Loucy (cell line): Measurements from ENCODE around the gene TNRC6C.
"Not testable (repeated sequence)": the region's sequence is repeated elsewhere in the genome, so short reads cannot be mapped to it uniquely, and the experiment has no call there.

ENCODE experiments used
- H2AFZ ChIP-seq: fragments of 200-600 bp; sonication (generic); 2 replicates; pipeline ENCODE4 v1.6.0; 2016; ENCODE audit warnings: antibody characterized with exemption, mild to moderate bottlenecking, low read length, moderate library complexity
- H3F3A ChIP-seq: fragments of 200-600 bp; 2 replicates; pipeline ENCODE4 v1.6.0; 2016; ENCODE audit warnings: antibody characterized with exemption, low read depth, mild to moderate bottlenecking
- H3K27me3 ChIP-seq: fragments of 200-600 bp; sonication (generic); 2 replicates; pipeline ENCODE4 v1.6.1; 2014; ENCODE audit warnings: low read length, mild to moderate bottlenecking; ENCODE audit not compliant: insufficient read depth, poor library complexity, severe bottlenecking
- H3K36me3 ChIP-seq: fragments of 200-600 bp; sonication (generic); 2 replicates; pipeline ENCODE4 v1.6.1; 2016; ENCODE audit warnings: low read length; ENCODE audit not compliant: insufficient read depth
- H3K4me1 ChIP-seq: fragments of 200-600 bp; sonication (generic); 2 replicates; pipeline ENCODE4 v1.5.1; 2014; ENCODE audit warnings: low read length, mild to moderate bottlenecking; ENCODE audit not compliant: insufficient read depth, poor library complexity, severe bottlenecking
- H3K4me2 ChIP-seq: fragments of 200-600 bp; sonication (generic); 2 replicates; pipeline ENCODE4 v1.6.0; 2014; ENCODE audit warnings: antibody characterized with exemption, low read length, low read depth, mild to moderate bottlenecking; ENCODE audit not compliant: poor library complexity, severe bottlenecking
- H3K4me3 ChIP-seq: fragments of 200-600 bp; sonication (generic); 2 replicates; pipeline ENCODE4 v1.5.1; 2014; ENCODE audit warnings: low read length, mild to moderate bottlenecking, mixed read lengths; ENCODE audit not compliant: poor library complexity, severe bottlenecking
- H3K79me2 ChIP-seq: fragments of 200-600 bp; sonication (generic); 2 replicates; pipeline ENCODE4 v1.6.1; 2014; ENCODE audit warnings: low read length; ENCODE audit not compliant: insufficient read depth
- H3K9ac ChIP-seq: fragments of 200-600 bp; sonication (generic); 2 replicates; pipeline ENCODE4 v1.6.0; 2014; ENCODE audit warnings: mild to moderate bottlenecking, low read depth, low read length, moderate library complexity; ENCODE audit not compliant: poor library complexity, severe bottlenecking
- H3K9me2 ChIP-seq: fragments of 200-600 bp; sonication (generic); replicated peaks from 2 replicates; pipeline ENCODE4 v1.6.1; 2016; ENCODE audit warnings: low read depth, low read length, mixed read lengths
- H3K9me3 ChIP-seq: fragments of 200-600 bp; sonication (generic); 2 replicates; pipeline ENCODE4 v1.6.1; 2014; ENCODE audit warnings: mild to moderate bottlenecking, antibody characterized with exemption, low read length, low read depth; ENCODE audit not compliant: insufficient read depth
- H4K20me1 ChIP-seq: fragments of 200-600 bp; sonication (generic); 2 replicates; pipeline ENCODE4 v1.6.0; 2014; ENCODE audit warnings: antibody characterized with exemption, low read length, mild to moderate bottlenecking; ENCODE audit not compliant: insufficient read depth, poor library complexity, severe bottlenecking
- CTCF ChIP-seq: fragments of 200-600 bp; sonication (generic); conservative IDR thresholded peaks from 2 replicates; pipeline ENCODE4 v1.5.1; 2014; ENCODE audit warnings: mild to moderate bottlenecking, antibody characterized with exemption, low read length
- EZH2phosphoT487 ChIP-seq: fragments of 200-600 bp; IDR thresholded peaks from 2 replicates; pipeline ENCODE4 v1.6.1; 2018; ENCODE audit warnings: antibody characterized with exemption, mild to moderate bottlenecking, moderate library complexity, borderline replicate concordance

The TNRC6C gene

DNA sequence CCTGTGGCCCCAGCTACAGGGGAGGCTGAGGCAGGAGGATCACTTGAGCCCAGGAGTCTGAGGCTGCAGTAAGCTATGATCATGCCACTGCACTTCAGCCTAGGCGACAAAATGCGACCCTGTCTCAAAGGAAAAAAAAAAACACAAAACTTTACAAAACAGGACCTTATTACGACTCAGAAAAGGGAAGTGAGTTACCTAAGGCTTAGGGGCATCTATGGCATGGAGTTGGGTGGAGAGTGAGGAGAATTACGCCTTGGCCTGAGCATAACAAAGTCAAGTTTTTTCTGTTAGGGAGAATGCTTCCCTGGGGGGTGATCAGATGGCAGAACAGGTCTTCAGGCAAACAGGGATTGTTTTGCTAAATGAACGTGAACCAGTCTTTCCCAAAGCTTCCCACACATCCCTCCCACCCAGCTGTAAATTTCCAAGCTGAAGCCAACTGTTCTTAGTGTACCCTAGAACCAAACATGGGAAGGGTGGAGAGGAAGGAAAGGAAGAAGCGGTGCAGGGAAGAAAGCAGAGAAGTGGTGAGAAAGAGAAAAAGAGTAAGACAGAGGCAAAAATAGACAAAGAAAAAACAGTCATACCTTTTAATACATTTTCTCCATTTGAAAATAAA lies 24.6 kb upstream of the TNRC6C start:
- H3K4me1 ChIP-seq, result peaks cover 19% of the 10 kb centered on the region
- H3K4me3 ChIP-seq, result no peak overlapping the region

DNA sequence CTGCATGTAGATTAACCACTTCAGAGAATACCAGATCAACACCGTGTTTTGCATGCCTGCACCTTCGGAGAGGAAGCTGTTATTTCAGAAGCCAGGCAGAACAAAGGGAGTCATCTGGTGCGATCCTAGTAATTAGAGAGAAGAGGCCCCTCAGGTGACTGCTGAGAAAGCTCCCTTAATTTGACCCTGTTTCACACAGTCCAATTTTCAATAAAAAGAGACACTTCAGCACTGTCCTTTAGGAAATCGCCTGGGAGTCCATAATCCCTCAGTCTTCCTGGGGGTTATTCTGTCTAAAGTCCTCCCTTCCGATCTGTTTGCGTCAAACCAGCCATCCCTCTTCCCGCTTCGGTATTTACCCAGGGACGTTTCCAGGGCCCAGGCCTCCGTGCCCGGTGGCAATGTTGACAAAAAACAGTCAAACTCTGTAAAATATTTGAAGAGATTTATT lies 23.4 kb upstream of the TNRC6C start:
- Histone ChIP-seq H3K79me2 (no peaks in the 10 kb centered on the region), H3K9me3 (no peaks in the 10 kb centered on the region), H2AFZ (peak overlapping the region; percentile 69), H3K9ac (no peak overlapping the region), H4K20me1 (no peaks in the 10 kb centered on the region), H3K9me2 (no peaks in the 10 kb centered on the region), H3K36me3 (no peaks in the 10 kb centered on the region), H3K27me3 (no peaks in the 10 kb centered on the region), H3K4me3 (peak overlapping the region; percentile 50), H3K4me2 (peak overlapping the region; percentile 64), H3F3A (no peaks in the 10 kb centered on the region), H3K4me1 (peaks cover 8% of the 10 kb centered on the region)
- TF ChIP-seq EZH2phosphoT487 (no peak), CTCF (no peak)

More for the DNA sequence above, 24.6 kb upstream of the TNRC6C start:
- Histone ChIP-seq H3K9ac (no peak overlapping the region), H3K4me2 (no peak overlapping the region), H2AFZ (no peak overlapping the region), H3K9me3 (no peaks in the 10 kb centered on the region), H4K20me1 (no peaks in the 10 kb centered on the region), H3F3A (no peaks in the 10 kb centered on the region), H3K79me2 (no peaks in the 10 kb centered on the region), H3K27me3 (no peaks in the 10 kb centered on the region), H3K9me2 (no peaks in the 10 kb centered on the region), H3K36me3 (no peaks in the 10 kb centered on the region)
- TF ChIP-seq CTCF, result no peak
- TF ChIP-seq EZH2phosphoT487, result no peak

DNA sequence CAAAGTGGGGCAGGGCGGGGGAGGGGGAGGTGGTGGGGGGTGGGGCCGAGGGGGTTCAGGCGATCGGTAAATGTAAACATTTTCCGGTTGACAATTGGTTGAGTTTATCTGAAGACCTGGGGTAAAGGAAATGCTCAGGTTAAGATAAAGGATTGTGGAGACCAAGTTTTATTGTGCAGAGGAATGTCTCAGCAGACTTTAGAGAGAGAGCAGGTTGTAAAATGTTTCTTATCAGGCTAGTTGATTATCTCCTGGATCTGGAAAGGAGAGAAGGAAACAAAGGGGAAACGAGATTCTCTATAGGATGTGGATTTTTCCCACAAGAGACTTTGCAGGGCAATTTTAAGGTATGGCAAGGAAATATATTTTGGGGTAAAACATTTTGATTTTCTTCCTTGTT lies 22.8 kb upstream of the TNRC6C start:
- not testable (repeated sequence) for H3K4me1 ChIP-seq, H3K36me3 ChIP-seq, H3K79me2 ChIP-seq, H2AFZ ChIP-seq, H3K4me3 ChIP-seq, H4K20me1 ChIP-seq, H3K9ac ChIP-seq, H3K9me3 ChIP-seq, H3K27me3 ChIP-seq, H3F3A ChIP-seq, H3K9me2 ChIP-seq
- H3K4me2 ChIP-seq, result peak overlapping the region; percentile 26

- H3K9me2 ChIP-seq, result no peaks in the 10 kb centered on the region
- no peaks in the 10 kb centered on the region for H3K36me3 ChIP-seq
- no peak overlapping the region for H3K4me2 ChIP-seq
- H3K79me2 ChIP-seq, result no peaks in the 10 kb centered on the region
- TF ChIP-seq EZH2phosphoT487 (no peak), CTCF (no peak)
- peaks cover 8% of the 10 kb centered on the region for H3K4me1 ChIP-seq
- H3K9ac ChIP-seq, result no peak overlapping the region
- H2AFZ ChIP-seq, result no peak overlapping the region
- no peaks in the 10 kb centered on the region for H3K27me3 ChIP-seq
- H3F3A ChIP-seq, result no peaks in the 10 kb centered on the region
- no peak overlapping the region for H3K4me3 ChIP-seq
- H4K20me1 ChIP-seq, result no peaks in the 10 kb centered on the region
- no peaks in the 10 kb centered on the region for H3K9me3 ChIP-seq
Observed at GRCh38 chr17:77936881-77937280, 21.6 kb upstream of the TNRC6C start.
